A549 (cell line): ENCODE results near the gene COBLL1. TPM values are rescaled to one million over a fixed set of nuclear protein-coding genes. Genes with fewer than 3 reads are reported as not detected.

Source experiments
- ATAC-seq, 2 experiments: fragments of 200-7000 bp in 1 of 2; fragments of >200 bp in 1 of 2; cut with Nextera tagmentation in 1 of 2; cut with Tn5 transposase in 1 of 2; 3 replicates each; pipeline versions ENCODE4 v1.8.0 to v1.9.1; 2018 to 2020; ENCODE audit warnings: mild to moderate bottlenecking in 1 of 2, moderate library complexity in 1 of 2
- CTCF ChIA-PET: fragments of 300-600 bp; sonication (Branson Sonifier 250); formaldehyde crosslinking; extraction: SDS; loops from one replicate; lab custom pipeline; 2021; ENCODE audit warnings: antibody characterized with exemption, inconsistent platforms; lab: Yijun Ruan, JAX
- POLR2A ChIA-PET: fragments of 350-600 bp; formaldehyde crosslinking; extraction: SDS; loops from one replicate; lab custom pipeline; 2021; ENCODE audit warnings: antibody characterized with exemption, inconsistent platforms; lab: Yijun Ruan, JAX
- DNase-seq, 2 experiments: peaks; one replicate each; pipeline versions ENCODE4 v3.0.0 to v3.0.0-alpha.2; 2011 to 2016; ENCODE audit warnings: low read depth in 1 of 2, low spot score in 1 of 2
- FAIRE-seq: peaks from 2 replicates; lab custom pipeline; 2011; peaks lifted over from hg19 to GRCh38; lab: Jason Lieb, UNC
- H3K27ac ChIP-seq, 2 experiments: fragments of >200 bp; sonication (Bioruptor Twin); formaldehyde crosslinking; 3 replicates each; pipeline ENCODE4 v1.5.1; 2016 to 2017
- H3K4me1 ChIP-seq: fragments of >200 bp; sonication (Bioruptor Twin); formaldehyde crosslinking; 3 replicates; pipeline ENCODE4 v1.6.1; 2016
- H3K4me2 ChIP-seq: fragments of >200 bp; sonication (Bioruptor Twin); formaldehyde crosslinking; 3 replicates; pipeline ENCODE4 v1.6.1; 2016
- H3K4me3 ChIP-seq: fragments of >200 bp; sonication (Bioruptor Twin); formaldehyde crosslinking; 3 replicates; pipeline ENCODE4 v1.5.1; 2016
- H3K9me3 ChIP-seq: fragments of >200 bp; sonication (Bioruptor Twin); formaldehyde crosslinking; 3 replicates; pipeline ENCODE4 v1.6.1; 2016
- BHLHE40 ChIP-seq: IDR thresholded peaks from 2 replicates; pipeline ENCODE4 v1.6.1; 2012; ENCODE audit warnings: low read depth, low read length, inconsistent platforms
- EHF ChIP-seq: fragments of 250-450 bp; sonication (Bioruptor Pico); IDR thresholded peaks from 2 replicates; pipeline ENCODE4 v1.5.0; 2020; ENCODE audit warnings: mild to moderate bottlenecking
- EHMT2 ChIP-seq: fragments of 200-600 bp; sonication (generic); IDR thresholded peaks from 2 replicates; pipeline ENCODE4 v1.6.1; 2016; ENCODE audit warnings: antibody characterized with exemption, low read depth, mild to moderate bottlenecking, moderate library complexity
- ESRRA ChIP-seq: fragments of 150-350 bp; IDR thresholded peaks from 2 replicates; pipeline ENCODE4 v1.6.1; 2014; ENCODE audit warnings: mild to moderate bottlenecking, low read length, borderline replicate concordance
- FOSL2 ChIP-seq, 2 experiments: fragments of 450-650 bp in 1 of 2; fragments of >200 bp in 1 of 2; sonication (Bioruptor Twin) in 1 of 2; formaldehyde crosslinking; IDR thresholded peaks; 2 replicates each; pipeline versions ENCODE4 v1.5.0 to v1.6.1; 2016 to 2020; ENCODE audit warnings: mild to moderate bottlenecking in 1 of 2, moderate library complexity in 1 of 2
- GATA3 ChIP-seq: IDR thresholded peaks from 2 replicates; pipeline ENCODE4 v1.6.1; 2012; ENCODE audit warnings: borderline replicate concordance
- HEYL ChIP-seq: fragments of 250-450 bp; sonication (Bioruptor Pico); IDR thresholded peaks from 2 replicates; pipeline ENCODE4 v1.8.0; 2021; ENCODE audit warnings: mild to moderate bottlenecking, moderate library complexity
- HOXB5 ChIP-seq: fragments of 250-450 bp; sonication (Bioruptor Pico); IDR thresholded peaks from 2 replicates; pipeline ENCODE4 v1.5.0; 2020; ENCODE audit warnings: mild to moderate bottlenecking, moderate library complexity
- JUNB ChIP-seq: fragments of >200 bp; sonication (Bioruptor Twin); formaldehyde crosslinking; IDR thresholded peaks from 2 replicates; pipeline ENCODE4 v1.6.1; 2016
- MYC ChIP-seq: IDR thresholded peaks from 2 replicates; pipeline ENCODE4 v1.6.1; 2012; ENCODE audit warnings: mild to moderate bottlenecking, inconsistent platforms, low read length, improper control_type of control experiment, borderline replicate concordance
- NPAS2 ChIP-seq: fragments of 250-450 bp; sonication (Bioruptor Pico); IDR thresholded peaks from 2 replicates; pipeline ENCODE4 v1.8.0; 2022; ENCODE audit warnings: mild to moderate bottlenecking, moderate library complexity, borderline replicate concordance
- PHF8 ChIP-seq: fragments of 200-600 bp; sonication (generic); IDR thresholded peaks from 2 replicates; pipeline ENCODE4 v1.6.1; 2016; ENCODE audit warnings: low read depth, mild to moderate bottlenecking, antibody characterized with exemption, moderate library complexity, borderline replicate concordance
- POLR2A ChIP-seq: IDR thresholded peaks from 2 replicates; pipeline ENCODE4 v1.6.1; 2012; ENCODE audit warnings: mild to moderate bottlenecking, low read length
- RNF2 ChIP-seq: fragments of 200-600 bp; sonication (generic); IDR thresholded peaks from 2 replicates; pipeline ENCODE4 v1.6.1; 2016; ENCODE audit warnings: low read depth, mild to moderate bottlenecking, antibody characterized with exemption, moderate library complexity, borderline replicate concordance
- ZC3H11A ChIP-seq: fragments of 450-650 bp; IDR thresholded peaks from 2 replicates; pipeline ENCODE4 v1.6.1; 2014; ENCODE audit warnings: antibody characterized with exemption, mild to moderate bottlenecking
- ZFP36 ChIP-seq: fragments of 450-650 bp; IDR thresholded peaks from 2 replicates; pipeline ENCODE4 v1.6.1; 2014; ENCODE audit warnings: borderline replicate concordance; ENCODE audit not compliant: partially characterized antibody
- ZNF302 ChIP-seq: fragments of 250-450 bp; sonication (Bioruptor Pico); IDR thresholded peaks from 2 replicates; pipeline ENCODE4 v1.9.0; 2021; ENCODE audit warnings: inconsistent platforms, mild to moderate bottlenecking, moderate library complexity
- WGBS: methylation state at CpG from one replicate; pipeline ENCODE4 v1.1.6; 2017; ENCODE audit errors: missing lambda C conversion rate; 5-methylcytosine and 5-hydroxymethylcytosine counted together
- polyA plus RNA-seq, 4 experiments: library from polyadenylated mRNA; depleted of rRNA in 3 of 4; stranded (reverse); fragments of >200 nt; fragmentation: RNase III in 1 of 4; extraction: RNeasy Plus Mini Kit Qiagen cat#74134 plus additional on column Dnase treatment in 1 of 4; gene quantifications; 2 replicates in 3 of 4; 3 replicates in 1 of 4; pipeline ENCODE4 v1.2.3, GENCODE V29; 2011 to 2017
- TF ChIP-seq, protein P1 (sequence below): fragments of 200-600 bp; sonication (generic); IDR thresholded peaks from 2 replicates; pipeline ENCODE4 v1.6.1; 2016; ENCODE audit warnings: antibody characterized with exemption, mild to moderate bottlenecking, moderate library complexity
- TF ChIP-seq, protein P2 (sequence below): IDR thresholded peaks from 2 replicates; pipeline ENCODE4 v1.6.1; 2012; ENCODE audit warnings: low read depth, borderline replicate concordance
- TF ChIP-seq, protein P3 (sequence below): IDR thresholded peaks from 2 replicates; pipeline ENCODE4 v1.6.1; 2012
- TF ChIP-seq, protein P4 (sequence below): fragments of >200 bp; sonication (Bioruptor Twin); formaldehyde crosslinking; IDR thresholded peaks from 3 replicates; pipeline ENCODE4 v1.6.1; 2016
- TF ChIP-seq, protein P5 (sequence below): fragments of 250-450 bp; sonication (Bioruptor Pico); IDR thresholded peaks from 2 replicates; pipeline ENCODE4 v1.5.0; 2020; ENCODE audit warnings: low read depth, mild to moderate bottlenecking, moderate library complexity
- TF ChIP-seq, protein P6 (sequence below): fragments of 250-450 bp; sonication (Bioruptor Pico); IDR thresholded peaks from 2 replicates; pipeline ENCODE4 v1.5.0; 2021; ENCODE audit warnings: mild to moderate bottlenecking, moderate library complexity, borderline replicate concordance

Gene COBLL1
- polyA plus RNA-seq, 2 of the 4 experiments (the other 2 are of a cell fraction), result 2.6 to 5.3 TPM

DNA sequence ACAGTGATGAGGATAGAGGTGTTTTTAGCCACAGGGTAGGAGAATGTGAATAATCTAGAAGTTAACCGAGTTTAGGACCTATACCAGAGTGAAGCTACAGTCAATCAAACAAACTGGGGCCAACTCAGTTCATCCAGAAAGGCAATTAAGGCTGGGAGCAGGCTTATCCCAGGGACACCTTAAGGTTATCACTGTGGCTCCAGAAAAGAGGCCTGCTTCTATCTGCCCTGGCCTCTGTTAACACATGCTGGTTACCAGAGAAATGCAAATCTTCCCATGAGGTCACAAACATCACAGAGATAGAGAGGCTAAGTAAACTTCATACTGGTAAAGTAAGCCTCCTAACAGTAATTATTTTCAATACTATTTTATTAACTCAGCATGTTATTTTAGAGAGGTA lies 127.2 kb downstream of the COBLL1 start:
- Histone ChIP-seq H3K4me2 (peak overlapping the region; percentile 4; the same call in 1 of the 3 replicates), H3K9me3 (0 out of 3 replicates have a peak, but pooled peaks cover under 1% of the 10 kb centered on the region), H3K27ac (peak overlapping the region; percentile 74 to 98), H3K4me3 (no peak overlapping the region), H3K4me1 (peaks cover 68% of the 10 kb centered on the region)
- WGBS, result 72% methylated on average over 1 of the region's 1 CpG
- DNase-seq, result no peak
- POLR2A ChIA-PET, result no interaction called here
- FAIRE-seq, result no peak
- TF ChIP-seq, protein P1, sequence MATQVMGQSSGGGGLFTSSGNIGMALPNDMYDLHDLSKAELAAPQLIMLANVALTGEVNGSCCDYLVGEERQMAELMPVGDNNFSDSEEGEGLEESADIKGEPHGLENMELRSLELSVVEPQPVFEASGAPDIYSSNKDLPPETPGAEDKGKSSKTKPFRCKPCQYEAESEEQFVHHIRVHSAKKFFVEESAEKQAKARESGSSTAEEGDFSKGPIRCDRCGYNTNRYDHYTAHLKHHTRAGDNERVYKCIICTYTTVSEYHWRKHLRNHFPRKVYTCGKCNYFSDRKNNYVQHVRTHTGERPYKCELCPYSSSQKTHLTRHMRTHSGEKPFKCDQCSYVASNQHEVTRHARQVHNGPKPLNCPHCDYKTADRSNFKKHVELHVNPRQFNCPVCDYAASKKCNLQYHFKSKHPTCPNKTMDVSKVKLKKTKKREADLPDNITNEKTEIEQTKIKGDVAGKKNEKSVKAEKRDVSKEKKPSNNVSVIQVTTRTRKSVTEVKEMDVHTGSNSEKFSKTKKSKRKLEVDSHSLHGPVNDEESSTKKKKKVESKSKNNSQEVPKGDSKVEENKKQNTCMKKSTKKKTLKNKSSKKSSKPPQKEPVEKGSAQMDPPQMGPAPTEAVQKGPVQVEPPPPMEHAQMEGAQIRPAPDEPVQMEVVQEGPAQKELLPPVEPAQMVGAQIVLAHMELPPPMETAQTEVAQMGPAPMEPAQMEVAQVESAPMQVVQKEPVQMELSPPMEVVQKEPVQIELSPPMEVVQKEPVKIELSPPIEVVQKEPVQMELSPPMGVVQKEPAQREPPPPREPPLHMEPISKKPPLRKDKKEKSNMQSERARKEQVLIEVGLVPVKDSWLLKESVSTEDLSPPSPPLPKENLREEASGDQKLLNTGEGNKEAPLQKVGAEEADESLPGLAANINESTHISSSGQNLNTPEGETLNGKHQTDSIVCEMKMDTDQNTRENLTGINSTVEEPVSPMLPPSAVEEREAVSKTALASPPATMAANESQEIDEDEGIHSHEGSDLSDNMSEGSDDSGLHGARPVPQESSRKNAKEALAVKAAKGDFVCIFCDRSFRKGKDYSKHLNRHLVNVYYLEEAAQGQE, result no peak
- TF ChIP-seq ZNF302 (CRISPR knock-in tag) (no peak), HEYL (CRISPR knock-in tag) (no peak)
- CTCF ChIA-PET, result interaction anchor here (0.6 to 1.0 kb wide), 3 partner anchors 23 to 153 kb away, joined by 3 read pairs; no protein-coding TSS in a partner anchor
- no peak for ATAC-seq

DNA sequence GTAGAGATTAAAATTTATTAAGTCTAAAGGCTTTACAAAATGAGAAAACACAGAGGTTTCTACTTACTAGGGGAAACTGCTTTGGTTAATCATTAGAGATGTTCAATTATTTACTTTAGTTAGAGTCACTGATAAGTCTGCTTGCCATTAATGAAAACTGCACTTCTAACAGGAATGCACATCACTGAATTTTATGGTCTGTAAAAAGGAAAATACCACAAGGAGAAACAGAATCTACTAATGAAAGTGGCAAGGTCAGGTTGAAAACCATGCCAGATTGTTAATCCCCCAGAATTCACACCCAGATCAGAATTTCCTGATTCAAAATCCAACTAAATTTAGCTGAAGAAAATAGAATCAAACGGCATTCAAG lies 129.9 kb downstream of the COBLL1 start:
- ATAC-seq (peak; percentile 64 to 79; a peak in 5 of 6 replicates), FAIRE-seq (peak; percentile 94), DNase-seq (peak; percentile 59 to 85)
- TF ChIP-seq, protein P2, sequence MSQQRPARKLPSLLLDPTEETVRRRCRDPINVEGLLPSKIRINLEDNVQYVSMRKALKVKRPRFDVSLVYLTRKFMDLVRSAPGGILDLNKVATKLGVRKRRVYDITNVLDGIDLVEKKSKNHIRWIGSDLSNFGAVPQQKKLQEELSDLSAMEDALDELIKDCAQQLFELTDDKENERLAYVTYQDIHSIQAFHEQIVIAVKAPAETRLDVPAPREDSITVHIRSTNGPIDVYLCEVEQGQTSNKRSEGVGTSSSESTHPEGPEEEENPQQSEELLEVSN, result no peak
- peak; percentile 95 for TF ChIP-seq GATA3
- TF ChIP-seq, protein P3, sequence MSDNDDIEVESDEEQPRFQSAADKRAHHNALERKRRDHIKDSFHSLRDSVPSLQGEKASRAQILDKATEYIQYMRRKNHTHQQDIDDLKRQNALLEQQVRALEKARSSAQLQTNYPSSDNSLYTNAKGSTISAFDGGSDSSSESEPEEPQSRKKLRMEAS, result peak; percentile 39; the same call in 1 of the 2 replicates
- TF ChIP-seq BHLHE40, result no peak
- TF ChIP-seq ESRRA, result no peak
- TF ChIP-seq, protein P4, sequence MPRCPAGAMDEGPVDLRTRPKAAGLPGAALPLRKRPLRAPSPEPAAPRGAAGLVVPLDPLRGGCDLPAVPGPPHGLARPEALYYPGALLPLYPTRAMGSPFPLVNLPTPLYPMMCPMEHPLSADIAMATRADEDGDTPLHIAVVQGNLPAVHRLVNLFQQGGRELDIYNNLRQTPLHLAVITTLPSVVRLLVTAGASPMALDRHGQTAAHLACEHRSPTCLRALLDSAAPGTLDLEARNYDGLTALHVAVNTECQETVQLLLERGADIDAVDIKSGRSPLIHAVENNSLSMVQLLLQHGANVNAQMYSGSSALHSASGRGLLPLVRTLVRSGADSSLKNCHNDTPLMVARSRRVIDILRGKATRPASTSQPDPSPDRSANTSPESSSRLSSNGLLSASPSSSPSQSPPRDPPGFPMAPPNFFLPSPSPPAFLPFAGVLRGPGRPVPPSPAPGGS, result no peak; the same call in 2 of the 3 replicates
- TF ChIP-seq, protein P5, sequence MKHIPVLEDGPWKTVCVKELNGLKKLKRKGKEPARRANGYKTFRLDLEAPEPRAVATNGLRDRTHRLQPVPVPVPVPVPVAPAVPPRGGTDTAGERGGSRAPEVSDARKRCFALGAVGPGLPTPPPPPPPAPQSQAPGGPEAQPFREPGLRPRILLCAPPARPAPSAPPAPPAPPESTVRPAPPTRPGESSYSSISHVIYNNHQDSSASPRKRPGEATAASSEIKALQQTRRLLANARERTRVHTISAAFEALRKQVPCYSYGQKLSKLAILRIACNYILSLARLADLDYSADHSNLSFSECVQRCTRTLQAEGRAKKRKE (CRISPR knock-in tag), result no peak
- no peak for TF ChIP-seq MYC
- no peak for TF ChIP-seq EHF (CRISPR knock-in tag)
- TF ChIP-seq, protein P6, sequence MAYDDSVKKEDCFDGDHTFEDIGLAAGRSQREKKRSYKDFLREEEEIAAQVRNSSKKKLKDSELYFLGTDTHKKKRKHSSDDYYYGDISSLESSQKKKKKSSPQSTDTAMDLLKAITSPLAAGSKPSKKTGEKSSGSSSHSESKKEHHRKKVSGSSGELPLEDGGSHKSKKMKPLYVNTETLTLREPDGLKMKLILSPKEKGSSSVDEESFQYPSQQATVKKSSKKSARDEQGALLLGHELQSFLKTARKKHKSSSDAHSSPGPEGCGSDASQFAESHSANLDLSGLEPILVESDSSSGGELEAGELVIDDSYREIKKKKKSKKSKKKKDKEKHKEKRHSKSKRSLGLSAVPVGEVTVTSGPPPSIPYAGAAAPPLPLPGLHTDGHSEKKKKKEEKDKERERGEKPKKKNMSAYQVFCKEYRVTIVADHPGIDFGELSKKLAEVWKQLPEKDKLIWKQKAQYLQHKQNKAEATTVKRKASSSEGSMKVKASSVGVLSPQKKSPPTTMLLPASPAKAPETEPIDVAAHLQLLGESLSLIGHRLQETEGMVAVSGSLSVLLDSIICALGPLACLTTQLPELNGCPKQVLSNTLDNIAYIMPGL (CRISPR knock-in tag), result no peak
- TF ChIP-seq FOSL2 (IDR thresholded peaks at IDR 0.05), result no peak
- peak; percentile 52; the same call in 1 of the 2 replicates for TF ChIP-seq FOSL2 (CRISPR knock-in tag; IDR thresholded peaks at IDR 0.05)
- TF ChIP-seq ZNF302 (CRISPR knock-in tag), result no peak
- no peak for TF ChIP-seq POLR2A
- TF ChIP-seq, protein P1, result no peak
- no peak for TF ChIP-seq PHF8
- TF ChIP-seq RNF2, result no peak
- TF ChIP-seq EHMT2, result no peak
- TF ChIP-seq NPAS2 (CRISPR knock-in tag), result no peak
- TF ChIP-seq JUNB, result peak; percentile 49
- TF ChIP-seq HOXB5 (CRISPR knock-in tag), result no peak
- no peak for TF ChIP-seq ZFP36
- no peak for TF ChIP-seq ZC3H11A

More for the DNA sequence above, 129.9 kb downstream of the COBLL1 start:
- H3K4me1 ChIP-seq, result peaks cover 83% of the 10 kb centered on the region
- H3K27ac ChIP-seq, result peak overlapping the region; percentile 85 to 98
- POLR2A ChIA-PET, result no interaction called here
- peak overlapping the region; percentile 84 for H3K4me2 ChIP-seq
- CTCF ChIA-PET, result no interaction called here
- peak overlapping the region; percentile 20; the same call in 1 of the 3 replicates for H3K4me3 ChIP-seq
- 0 out of 3 replicates have a peak, but pooled peaks cover 5% of the 10 kb centered on the region for H3K9me3 ChIP-seq
- WGBS, result 0% methylated on average over 1 of the region's 1 CpG
